GM23248 (cell line): ENCODE data around the gene ZNF140. TPM values are rescaled to one million over a fixed set of nuclear protein-coding genes. Genes with fewer than 3 reads are reported as not detected.

Experiments used
- DNase-seq: peaks from one replicate; pipeline ENCODE4 v3.0.0-alpha.2; 2015
- H2AFZ ChIP-seq: fragments of 200-600 bp; sonication (generic); 2 replicates; pipeline ENCODE4 v1.6.1; 2016; ENCODE audit warnings: antibody characterized with exemption
- H3F3A ChIP-seq: fragments of 200-600 bp; sonication (generic); 2 replicates; pipeline ENCODE4 v1.6.1; 2016; ENCODE audit warnings: mild to moderate bottlenecking, antibody characterized with exemption, mixed run types; ENCODE audit not compliant: insufficient read depth
- H3K27ac ChIP-seq: fragments of 200-600 bp; sonication (generic); 2 replicates; pipeline ENCODE4 v1.5.1; 2016; ENCODE audit warnings: mild to moderate bottlenecking
- H3K27me3 ChIP-seq: fragments of 200-600 bp; sonication (generic); replicated peaks from 2 replicates; pipeline ENCODE4 v1.6.1; 2016; ENCODE audit warnings: mild to moderate bottlenecking; ENCODE audit not compliant: insufficient read depth
- H3K36me3 ChIP-seq: fragments of 200-600 bp; sonication (generic); 2 replicates; pipeline ENCODE4 v1.6.1; 2016; ENCODE audit warnings: low read depth, mild to moderate bottlenecking
- H3K4me1 ChIP-seq: fragments of 200-600 bp; sonication (generic); 2 replicates; pipeline ENCODE4 v1.6.1; 2016; ENCODE audit warnings: mild to moderate bottlenecking; ENCODE audit not compliant: insufficient read depth
- H3K4me2 ChIP-seq: fragments of 200-600 bp; sonication (generic); one replicate; pipeline ENCODE4 v1.6.1; 2016; ENCODE audit warnings: mild to moderate bottlenecking; ENCODE audit not compliant: unreplicated experiment
- H3K4me3 ChIP-seq: fragments of 200-600 bp; sonication (generic); 2 replicates; pipeline ENCODE4 v1.5.1; 2016; ENCODE audit warnings: mild to moderate bottlenecking
- H3K79me2 ChIP-seq: fragments of 200-600 bp; sonication (generic); 2 replicates; pipeline ENCODE4 v1.6.1; 2016; ENCODE audit warnings: mild to moderate bottlenecking; ENCODE audit not compliant: insufficient read depth
- H3K9ac ChIP-seq: fragments of 200-600 bp; sonication (generic); 2 replicates; pipeline ENCODE4 v1.6.1; 2016; ENCODE audit warnings: mild to moderate bottlenecking
- H3K9me2 ChIP-seq: fragments of 200-600 bp; sonication (generic); 2 replicates; pipeline ENCODE4 v1.6.1; 2016; ENCODE audit warnings: mixed run types, mild to moderate bottlenecking, moderate library complexity; ENCODE audit not compliant: insufficient read depth
- H3K9me3 ChIP-seq: fragments of 200-600 bp; sonication (generic); one replicate; pipeline ENCODE4 v1.6.1; 2017; ENCODE audit warnings: low read depth
- H4K20me1 ChIP-seq: fragments of 200-600 bp; sonication (generic); 2 replicates; pipeline ENCODE4 v1.6.0; 2016; ENCODE audit not compliant: insufficient read depth
- EZH2 ChIP-seq: fragments of 200-600 bp; sonication (generic); IDR thresholded peaks from 2 replicates; pipeline ENCODE4 v1.6.1; 2018; ENCODE audit warnings: antibody characterized with exemption, mild to moderate bottlenecking; ENCODE audit not compliant: insufficient read depth, poor library complexity, severe bottlenecking
- EZH2phosphoT487 ChIP-seq: fragments of 200-600 bp; sonication (generic); IDR thresholded peaks from 2 replicates; pipeline ENCODE4 v1.6.1; 2018; ENCODE audit warnings: antibody characterized with exemption, moderate library complexity, mild to moderate bottlenecking, low read depth; ENCODE audit not compliant: insufficient read depth
- WGBS, 2 experiments: methylation state at CpG; one replicate each; pipeline ENCODE4 v1.1.6; 2015 to 2017; ENCODE audit warnings: low lambda C conversion rate in 2 of 2, low coverage in 1 of 2; ENCODE audit errors: missing lambda C conversion rate in 2 of 2; 5-methylcytosine and 5-hydroxymethylcytosine counted together
- in situ Hi-C: fragments of 300-500 bp; cut with MboI; formaldehyde crosslinking; loops from 2 replicates; pipeline ENCODE4 v1.15.0; 2020
- polyA plus RNA-seq: library from polyadenylated mRNA; unstranded; fragments of >200 nt; fragmentation: Nextera tagmentation; extraction: Ambion mirVana; gene quantifications from 2 replicates; pipeline ENCODE4 v1.2.1, GENCODE V29; 2016
- total RNA-seq: library from RNA; depleted of rRNA; stranded (reverse); fragments of >200 nt; shearing (Covaris generic); gene quantifications from 2 replicates; pipeline ENCODE4 v1.2.3, GENCODE V29; 2014

ZNF140 gene
- total and polyA plus RNA-seq, 2 experiments from 2014 or later = 16.4 to 17.2 TPM

DNA sequence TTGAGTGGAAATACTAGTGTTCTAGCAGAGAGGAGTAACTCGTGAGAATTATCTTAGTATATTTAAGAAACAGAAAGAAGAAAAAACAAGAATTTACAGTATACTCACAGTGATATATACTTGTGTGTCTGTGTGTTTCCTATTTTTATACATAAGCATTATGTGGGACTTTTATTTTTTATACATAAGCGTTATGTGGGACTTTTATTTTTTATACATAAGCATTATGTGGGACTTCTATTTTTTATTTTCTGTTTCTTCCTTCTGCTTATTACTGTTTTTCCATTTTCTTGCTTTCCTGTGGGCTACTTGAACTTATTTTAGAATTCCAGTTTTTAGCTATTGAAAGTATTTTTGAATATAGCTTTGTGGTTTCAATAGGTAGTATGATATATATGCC, 6.9 kb upstream of the ZNF140 start:
- Histone ChIP-seq H3K27ac (no peak overlapping the region), H3K79me2 (no peaks in the 10 kb centered on the region), H4K20me1 (no peaks in the 10 kb centered on the region), H3K9me3 (peaks cover 9% of the 10 kb centered on the region), H3K9me2 (no peaks in the 10 kb centered on the region), H3K4me2 (no peak overlapping the region), H3K9ac (no peak overlapping the region), H3K36me3 (no peaks in the 10 kb centered on the region), H2AFZ (no peak overlapping the region), H3K27me3 (no peaks in the 10 kb centered on the region), H3K4me3 (no peak overlapping the region), H3K4me1 (no peaks in the 10 kb centered on the region), H3F3A (no peaks in the 10 kb centered on the region)
- WGBS, 2 experiments = 42 to 50% methylated on average over 2 of the region's 2 CpGs
- in situ Hi-C loops = no loop called here
- TF ChIP-seq EZH2phosphoT487 (no peak), EZH2 (no peak)
- DNase-seq = no peak

DNA sequence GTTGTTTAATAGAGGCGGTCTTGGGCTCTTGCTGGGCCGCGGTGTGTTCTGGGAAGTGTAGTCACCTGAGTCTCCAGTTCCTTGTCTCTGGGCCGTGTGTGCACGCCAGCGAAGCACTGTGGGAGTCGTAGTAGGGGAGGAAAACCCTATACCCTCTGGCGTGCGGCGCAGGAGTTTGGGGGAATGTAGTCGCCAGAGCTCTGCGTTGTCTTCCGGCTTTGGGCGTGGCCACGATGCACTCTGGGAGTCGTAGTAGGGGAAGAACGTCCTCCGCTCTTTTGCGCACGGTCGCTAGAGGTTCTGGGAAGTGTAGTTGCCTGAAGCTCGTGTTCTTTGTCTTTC, 726 bp upstream of the ZNF140 start:
- 0 out of 2 replicates have a peak, but pooled peaks cover 3% of the 10 kb centered on the region for H3K4me1 ChIP-seq
- in situ Hi-C loops = no loop called here
- peak; percentile 99 for DNase-seq
- peak overlapping the region; percentile 98 for H2AFZ ChIP-seq
- H3K4me3 ChIP-seq = peak overlapping the region; percentile 92
- peak overlapping the region; percentile 99 for H3K27ac ChIP-seq
- H3K4me2 ChIP-seq = peak overlapping the region; percentile 86
- 1% methylated on average over 22 of the region's 22 CpGs for WGBS, 2 experiments
- TF ChIP-seq EZH2 (no peak), EZH2phosphoT487 (no peak)
- H4K20me1 ChIP-seq = no peaks in the 10 kb centered on the region
- H3F3A ChIP-seq = 0 out of 2 replicates have a peak, but pooled peaks cover 8% of the 10 kb centered on the region
- peaks cover 34% of the 10 kb centered on the region for H3K36me3 ChIP-seq
- H3K79me2 ChIP-seq = peaks cover 34% of the 10 kb centered on the region
- peak overlapping the region; percentile 97 for H3K9ac ChIP-seq
- no peaks in the 10 kb centered on the region for H3K27me3 ChIP-seq
- no peaks in the 10 kb centered on the region for H3K9me2 ChIP-seq
- H3K9me3 ChIP-seq = peaks cover 8% of the 10 kb centered on the region

- TF ChIP-seq EZH2 (no peak), EZH2phosphoT487 (no peak)
- in situ Hi-C loops = no loop called here
- Histone ChIP-seq H3K27ac (peak overlapping the region; percentile 99), H3K4me1 (0 out of 2 replicates have a peak, but pooled peaks cover 3% of the 10 kb centered on the region), H3K9me3 (peaks cover 5% of the 10 kb centered on the region), H2AFZ (peak overlapping the region; percentile 98), H3F3A (0 out of 2 replicates have a peak, but pooled peaks cover 8% of the 10 kb centered on the region), H3K79me2 (peaks cover 36% of the 10 kb centered on the region), H3K27me3 (no peaks in the 10 kb centered on the region), H3K9me2 (no peaks in the 10 kb centered on the region), H3K4me2 (peak overlapping the region; percentile 86), H3K9ac (peak overlapping the region; percentile 97), H3K36me3 (peaks cover 47% of the 10 kb centered on the region), H3K4me3 (peak overlapping the region; percentile 92), H4K20me1 (no peaks in the 10 kb centered on the region)
- 19 to 25% methylated on average over 17 of the region's 17 CpGs for WGBS, 2 experiments
- no peak for DNase-seq
Measured at GRCh38 chr12:133081159-133081780, 547 bp downstream of the ZNF140 start.

GRCh38 chr12:133083345-133083744, 2.6 kb downstream of the ZNF140 start:
- Histone ChIP-seq H3K36me3 (peaks cover 68% of the 10 kb centered on the region), H3K79me2 (peaks cover 36% of the 10 kb centered on the region), H3K9me3 (peaks cover 2% of the 10 kb centered on the region), H3F3A (0 out of 2 replicates have a peak, but pooled peaks cover 14% of the 10 kb centered on the region), H3K27me3 (no peaks in the 10 kb centered on the region), H3K4me2 (no peak overlapping the region), H2AFZ (no peak overlapping the region), H3K4me3 (no peak overlapping the region), H3K9me2 (no peaks in the 10 kb centered on the region), H4K20me1 (no peaks in the 10 kb centered on the region), H3K4me1 (0 out of 2 replicates have a peak, but pooled peaks cover 3% of the 10 kb centered on the region), H3K27ac (no peak overlapping the region), H3K9ac (no peak overlapping the region)
- WGBS, 2 experiments = 95 to 99% methylated on average over 6 of the region's 6 CpGs
- no peak for TF ChIP-seq EZH2
- no peak for TF ChIP-seq EZH2phosphoT487
- in situ Hi-C loops = no loop called here
- no peak for DNase-seq
